HG02943 (cell line): ENCODE measurements around the gene DCAF15.

Source experiments
- ATAC-seq: cut with Tn5 transposase; IDR thresholded peaks from one replicate; pipeline ENCODE4 v1.9.1; 2021; ENCODE audit warnings: mild to moderate bottlenecking, low read depth, moderate library complexity; ENCODE audit not compliant: unreplicated experiment

Gene DCAF15

DNA sequence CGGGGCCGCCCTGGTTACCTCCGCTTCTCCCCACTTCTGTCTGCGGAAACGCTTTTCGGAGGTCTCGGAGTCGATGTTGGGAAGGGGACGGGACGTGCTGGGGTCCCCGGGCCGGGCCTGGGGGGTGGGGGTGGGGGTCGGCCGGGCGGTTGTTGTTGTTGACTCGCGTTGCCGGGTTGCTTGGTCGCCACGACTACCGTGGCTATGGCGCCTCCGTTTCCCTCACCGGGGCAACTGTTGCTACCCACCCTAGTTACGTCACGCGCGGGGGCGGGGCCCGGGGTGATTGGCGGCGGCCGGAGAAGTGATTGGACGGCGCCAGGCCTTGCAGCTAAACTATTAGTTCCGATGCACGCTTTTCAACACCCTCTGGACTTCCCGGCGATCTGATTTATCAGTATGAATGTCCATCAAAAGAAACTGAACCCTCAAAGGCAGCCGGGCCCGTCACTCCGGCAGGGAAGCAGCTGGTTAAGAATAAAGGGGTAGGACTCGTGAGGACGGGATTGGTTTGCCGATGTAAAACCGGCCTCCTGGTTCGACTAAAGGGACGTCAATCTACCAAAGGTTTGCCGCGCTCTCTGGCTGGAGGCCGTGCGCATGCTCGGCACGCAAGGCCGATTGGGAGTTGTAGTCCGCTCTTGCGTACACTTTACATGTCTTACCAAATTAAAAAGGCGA is 53.9 kb downstream of the DCAF15 start, which contains the start of gene RFX1:
RFX1 (minus strand) TSS at position 236 of the 681 bp plus-strand sequence. CDS start 12,477 bp downstream, outside the sequence.
- ATAC-seq: peak; percentile 79

DNA sequence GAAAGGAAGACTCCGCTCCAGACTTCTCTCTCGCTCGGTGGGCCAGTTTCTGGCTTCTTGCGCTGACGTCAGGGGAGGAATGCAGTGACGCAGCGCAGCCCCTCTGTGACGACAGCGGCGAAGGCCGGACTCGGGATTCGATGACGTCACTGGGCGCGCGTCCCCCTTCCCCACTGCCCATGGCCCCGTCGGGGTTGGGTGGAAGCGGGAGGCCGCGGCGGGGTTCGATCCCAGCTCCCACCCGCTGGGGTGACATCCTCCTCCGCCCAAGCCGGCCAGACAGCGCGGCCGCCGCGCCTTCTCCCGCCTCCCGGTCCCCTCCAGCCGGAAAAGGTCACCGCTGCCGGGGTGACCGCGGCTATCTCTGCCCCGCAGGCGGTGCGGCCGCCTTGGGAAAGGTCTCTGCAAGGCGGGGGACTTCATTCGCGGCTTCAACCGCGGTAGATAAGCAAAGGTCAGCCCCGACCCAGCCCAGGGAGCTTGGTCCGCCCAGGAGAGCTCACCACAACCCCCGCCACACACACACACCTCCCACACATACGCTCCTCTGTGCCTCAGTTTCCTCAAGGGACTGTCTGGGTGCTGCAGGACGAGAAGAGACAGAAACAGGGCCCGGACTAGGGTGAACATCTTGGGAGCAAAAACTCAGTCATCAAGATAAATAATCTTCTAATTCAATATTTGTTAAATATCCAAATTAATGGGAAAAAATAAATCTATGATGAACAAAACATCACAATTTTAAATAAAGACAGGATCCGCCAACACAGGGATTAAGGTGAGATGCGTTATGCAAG is 54.7 kb downstream of the DCAF15 start:
- peak; percentile 37 for ATAC-seq
